ENCODE measurements around the gene KCNQ1OT1.
"Not testable (repeated sequence)": the region's sequence is repeated elsewhere in the genome, so short reads cannot be mapped to it uniquely, and the experiment has no call there.

Gene KCNQ1OT1

DNA sequence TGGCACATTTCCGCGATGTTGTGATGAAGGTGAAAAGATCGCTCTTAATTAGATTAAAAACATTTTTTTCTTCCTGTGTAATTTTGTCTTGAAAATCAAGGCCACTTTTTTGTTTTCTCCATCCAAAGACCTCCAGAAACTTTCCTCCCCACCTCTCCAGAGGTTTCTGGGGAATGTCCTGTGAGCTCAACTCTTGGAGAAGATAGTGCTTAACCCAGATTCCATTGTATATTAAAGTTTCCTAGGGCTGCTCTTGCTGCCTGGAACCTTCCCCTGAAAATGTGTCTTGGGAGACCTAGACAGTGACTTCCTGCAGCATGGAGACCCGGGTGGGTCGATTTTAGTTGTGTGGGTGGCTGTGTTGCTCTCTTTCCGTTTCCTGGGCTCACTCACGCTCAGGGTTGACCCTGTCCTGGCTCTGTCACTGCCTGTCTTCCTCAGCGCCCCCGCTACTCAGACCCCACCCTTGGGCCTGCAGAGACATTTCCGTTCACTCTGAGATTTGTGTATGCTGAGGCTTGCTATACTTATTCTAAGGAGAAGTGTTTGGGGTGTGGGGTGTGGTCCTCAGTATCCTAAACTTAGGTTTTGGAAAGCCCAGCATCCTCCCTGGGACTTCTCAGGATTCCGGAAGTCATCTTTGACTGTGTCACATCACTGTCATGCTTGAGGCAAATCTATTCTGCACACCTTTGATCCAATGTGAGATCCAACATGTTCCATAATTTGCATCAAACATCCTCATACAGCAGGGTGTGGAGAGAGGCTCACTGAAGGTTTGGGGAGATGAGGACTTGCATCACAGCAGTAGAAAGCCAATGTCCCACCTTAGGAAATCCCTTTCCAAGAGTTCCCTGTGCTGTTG is 47.2 kb downstream of the KCNQ1OT1 start:
- no peak for DNase-seq (ENCODE audit: low read depth in 2 of 2)

- no peak for DNase-seq (ENCODE audit: low read depth in 2 of 2)
Measured at GRCh38 chr11:2651826-2652271, 47.9 kb downstream of the KCNQ1OT1 start.

GRCh38 chr11:2651054-2651617 is 48.7 kb downstream of the KCNQ1OT1 start:
- no peak for DNase-seq (ENCODE audit: low read depth in 2 of 2)

DNA sequence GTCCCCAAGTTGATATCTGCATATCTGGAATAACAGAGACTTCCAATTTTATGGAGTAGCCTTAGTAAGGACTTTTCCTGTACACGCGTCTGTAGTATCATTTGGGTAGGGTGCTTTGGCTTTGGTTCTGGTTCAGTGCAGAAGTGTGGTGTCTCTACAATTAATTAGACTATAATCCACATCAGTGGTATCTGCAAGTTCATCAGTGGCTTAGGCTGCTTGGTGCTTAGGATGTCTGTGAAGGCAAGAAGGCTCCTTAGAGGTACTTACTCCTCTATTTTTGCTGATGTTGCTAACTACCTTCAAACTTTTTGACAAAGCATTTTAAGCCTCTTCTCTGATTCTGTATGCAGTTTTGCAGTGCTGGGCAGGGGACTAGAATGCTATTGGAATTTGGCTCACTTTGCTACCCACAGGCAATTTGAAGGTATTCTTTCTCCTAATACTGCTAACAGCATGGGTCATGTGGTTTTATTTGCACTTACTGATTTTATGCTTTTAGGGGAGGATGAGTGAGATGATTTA is 49.4 kb downstream of the KCNQ1OT1 start:
- DNase-seq (ENCODE audit: low read depth in 2 of 2), result no peak

- no peak for DNase-seq (ENCODE audit: low read depth in 2 of 2)
Measured at GRCh38 chr11:2649848-2650247, 49.9 kb downstream of the KCNQ1OT1 start.

DNA sequence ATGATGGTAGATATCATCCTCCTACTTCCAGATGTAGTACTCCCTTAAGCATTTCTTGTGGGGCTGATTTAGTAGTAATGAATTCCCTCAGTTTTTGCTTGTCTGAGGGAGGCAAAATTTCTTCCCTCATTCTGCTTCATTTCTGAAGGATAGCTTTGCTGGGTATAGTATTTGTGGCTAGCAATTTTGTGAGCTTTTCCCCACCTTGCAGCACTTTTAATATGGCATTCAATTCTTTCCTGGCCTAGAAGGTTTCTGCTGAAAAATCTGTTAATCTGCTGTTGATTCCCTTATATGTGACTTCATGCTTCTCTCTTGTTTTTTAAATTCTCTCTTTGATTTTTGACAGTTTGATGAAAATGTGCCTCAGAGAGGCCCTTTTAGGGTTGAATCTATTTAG is 50.4 kb downstream of the KCNQ1OT1 start:
- DNase-seq (ENCODE audit: low read depth in 2 of 2), result no peak

GRCh38 chr11:2647953-2648352 is 51.8 kb downstream of the KCNQ1OT1 start:
- no peak for DNase-seq (ENCODE audit: low read depth in 2 of 2)

- no peak for DNase-seq (ENCODE audit: low read depth in 2 of 2)
Measured at GRCh38 chr11:2647167-2647566, 52.6 kb downstream of the KCNQ1OT1 start.

DNA sequence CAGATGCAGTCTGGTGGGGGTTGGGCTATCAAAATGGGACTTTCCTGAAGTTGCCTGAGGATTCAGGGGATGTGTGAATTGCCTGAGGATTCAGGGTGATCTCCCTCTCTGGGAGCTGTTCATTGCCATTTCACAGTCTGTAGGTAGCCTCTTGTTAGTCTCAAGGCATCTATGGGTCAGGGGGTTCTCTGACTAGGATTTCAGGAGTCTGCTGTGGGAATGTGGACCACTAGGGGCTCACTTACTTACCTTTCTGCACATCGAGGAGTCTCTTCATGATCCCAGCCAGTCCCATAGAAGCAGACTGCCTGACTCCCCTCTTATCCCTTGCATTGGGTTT is 54.0 kb downstream of the KCNQ1OT1 start:
- DNase-seq (ENCODE audit: low read depth in 2 of 2), result no peak

DNA sequence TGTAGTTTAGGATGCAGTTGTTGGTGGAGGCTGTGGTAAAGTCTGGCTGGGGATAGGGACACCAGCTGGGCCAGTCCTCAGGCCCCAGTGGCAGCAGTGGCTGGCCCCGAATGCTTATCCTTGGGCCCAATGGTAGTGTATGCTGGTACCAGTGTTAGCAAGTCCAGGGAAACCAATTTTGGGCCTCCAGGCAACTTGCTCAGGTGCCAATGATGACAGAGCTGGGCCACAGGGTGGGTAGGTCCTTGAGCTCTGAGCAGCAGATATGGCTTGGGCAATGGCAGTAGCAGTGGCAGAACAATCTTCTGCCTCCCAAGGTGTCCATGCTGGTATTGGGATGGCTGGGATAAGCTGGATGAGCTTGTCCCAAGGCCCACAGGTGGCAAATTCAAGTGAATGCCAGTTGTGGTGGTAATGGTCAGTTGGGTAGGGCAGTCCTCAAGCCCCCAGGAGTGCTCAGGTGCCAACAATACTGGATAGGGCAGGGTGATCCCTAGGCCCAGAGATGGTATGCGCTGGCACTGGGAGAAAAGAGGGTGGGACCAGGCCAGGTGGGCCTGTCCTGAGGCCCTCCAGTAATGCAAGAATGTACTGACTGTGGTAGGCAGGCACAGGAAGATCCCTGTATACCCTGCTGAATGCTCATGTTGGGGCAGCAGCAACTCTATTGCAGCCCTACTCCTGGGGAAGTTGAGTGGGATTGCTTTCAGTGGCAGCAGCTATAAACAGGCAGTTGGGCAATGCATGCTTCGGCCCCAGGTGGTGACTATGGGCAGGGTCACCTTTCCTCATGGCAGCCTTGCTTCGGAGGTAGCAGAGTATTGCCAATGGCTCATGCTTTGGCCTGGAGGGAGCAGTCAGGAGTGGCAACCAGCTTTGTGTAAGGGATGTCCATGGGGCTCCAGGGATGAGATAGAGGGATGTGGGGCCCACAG is 54.7 kb downstream of the KCNQ1OT1 start:
- no peak for DNase-seq (ENCODE audit: low read depth in 2 of 2)

DNA sequence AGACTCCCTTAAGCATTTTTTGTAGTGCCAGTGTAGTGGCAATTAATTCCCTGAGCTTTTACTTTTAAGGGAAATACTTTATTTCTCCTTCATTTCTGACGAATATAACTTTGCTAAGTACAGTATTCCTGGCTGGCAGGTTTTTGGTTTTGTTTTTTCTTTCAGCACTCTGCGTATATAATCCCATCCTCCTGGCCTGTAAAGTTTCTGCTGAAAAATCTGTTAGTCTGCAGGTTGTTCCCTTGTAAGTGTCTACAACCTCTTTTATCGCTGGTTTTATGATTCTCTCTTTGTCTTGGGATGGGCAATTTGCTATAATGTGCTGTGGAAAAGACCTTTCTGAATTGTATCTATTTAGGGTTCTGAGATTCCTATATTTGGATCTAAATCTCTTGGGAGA is 56.0 kb downstream of the KCNQ1OT1 start:
- no peak for DNase-seq (ENCODE audit: low read depth in 2 of 2)

DNA sequence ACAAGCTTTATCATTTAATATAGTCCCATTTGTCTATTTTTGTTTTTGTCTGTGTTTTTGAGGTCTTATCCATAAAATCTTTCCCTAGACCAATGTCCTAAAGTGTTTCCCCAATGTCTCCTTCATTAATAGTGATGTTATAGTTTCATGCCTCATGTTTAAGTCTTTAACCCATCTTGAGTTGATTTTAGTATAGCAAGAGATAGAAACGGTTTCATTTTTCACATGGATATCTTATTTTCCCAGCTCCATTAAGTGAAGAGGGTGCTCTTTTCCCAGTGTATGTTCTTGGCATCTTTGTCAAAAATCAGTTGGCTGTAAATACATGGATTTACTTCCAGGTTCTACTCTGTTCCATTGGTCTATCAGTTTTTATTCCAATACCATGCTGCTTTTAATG is 58.2 kb downstream of the KCNQ1OT1 start:
- no peak for DNase-seq (ENCODE audit: low read depth in 2 of 2)

- DNase-seq (ENCODE audit: low read depth in 2 of 2), result not testable (repeated sequence)
Measured at GRCh38 chr11:2639763-2640162, 60.0 kb downstream of the KCNQ1OT1 start.

DNA sequence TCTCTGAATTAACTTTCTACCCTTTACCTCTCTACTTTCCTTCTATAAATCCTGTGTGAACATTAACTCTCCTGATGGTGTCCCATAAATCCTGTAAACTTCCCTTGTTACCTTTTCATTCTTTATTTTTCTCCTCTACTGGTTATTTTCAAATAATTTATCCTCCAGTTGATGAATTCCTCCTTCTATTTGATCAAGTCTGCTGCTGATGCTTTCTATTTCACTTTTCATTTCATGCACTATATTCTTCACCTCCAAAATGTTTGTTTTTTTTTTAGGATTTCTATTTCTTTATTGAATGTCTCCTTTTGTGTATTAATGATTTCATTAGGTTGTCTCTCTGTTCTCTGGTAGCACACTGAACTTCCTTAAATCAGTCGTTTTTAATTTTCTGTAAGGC is 68.6 kb downstream of the KCNQ1OT1 start:
- DNase-seq (ENCODE audit: low read depth in 2 of 2), result no peak

DNA sequence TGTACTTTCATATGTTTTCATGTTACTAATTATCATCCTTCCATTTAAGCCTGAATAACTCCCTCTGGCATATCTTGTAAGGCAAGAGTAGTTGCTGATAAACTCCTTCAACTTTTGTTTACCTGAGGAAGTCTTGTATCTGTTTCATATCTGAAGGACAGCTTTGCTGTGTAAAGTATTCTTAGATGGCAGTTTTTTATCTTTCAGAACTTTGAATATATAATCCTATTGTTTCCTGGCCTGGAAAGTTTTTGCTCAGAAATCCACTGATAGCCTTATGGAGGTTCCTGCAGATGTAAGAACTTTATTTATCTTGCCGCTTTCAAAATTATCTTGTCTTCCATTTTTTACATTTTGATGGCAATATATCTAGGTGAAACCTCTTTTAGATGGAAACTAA is 69.1 kb downstream of the KCNQ1OT1 start:
- no peak for DNase-seq (ENCODE audit: low read depth in 2 of 2)

DNA sequence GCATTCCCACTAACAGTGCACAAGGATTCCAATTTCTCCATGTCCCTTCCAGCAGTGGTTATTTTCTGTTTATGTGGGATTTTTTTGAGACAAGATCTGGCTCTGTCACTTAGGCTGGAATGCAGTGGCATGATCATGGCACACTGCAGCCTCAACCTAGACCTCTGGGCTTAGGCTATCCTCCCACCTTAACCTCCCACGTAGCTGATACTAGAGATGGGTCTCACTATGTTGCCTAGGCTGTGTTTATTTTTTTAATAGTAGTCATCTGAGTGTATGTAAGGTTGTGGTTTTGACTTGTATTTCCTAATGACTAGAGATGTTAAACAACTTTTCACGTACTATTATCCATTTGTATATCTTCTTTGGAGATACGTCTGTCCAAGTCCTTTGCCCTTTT is 74.6 kb downstream of the KCNQ1OT1 start:
- DNase-seq (ENCODE audit: low read depth in 2 of 2), result no peak

DNA sequence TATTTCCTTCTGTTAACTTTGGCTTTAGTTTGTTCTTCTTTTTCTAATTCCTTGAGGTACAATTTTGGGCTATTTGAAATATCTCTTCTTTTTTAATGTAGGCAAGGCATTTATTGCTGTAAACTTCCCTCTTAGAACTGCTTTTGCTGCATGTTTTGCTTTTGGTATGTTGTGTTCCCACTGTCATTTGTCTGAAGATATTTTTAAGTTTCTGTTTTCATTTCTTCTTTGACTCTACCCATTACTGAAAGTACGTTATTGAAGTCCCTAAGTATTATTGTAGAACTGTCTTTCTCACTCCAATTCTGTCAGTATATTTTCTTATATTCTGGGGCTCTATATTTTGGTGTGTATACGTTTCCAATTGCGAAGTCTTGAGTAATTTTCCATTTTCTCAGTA is 77.9 kb downstream of the KCNQ1OT1 start:
- no peak for DNase-seq (ENCODE audit: low read depth in 2 of 2)

DNA sequence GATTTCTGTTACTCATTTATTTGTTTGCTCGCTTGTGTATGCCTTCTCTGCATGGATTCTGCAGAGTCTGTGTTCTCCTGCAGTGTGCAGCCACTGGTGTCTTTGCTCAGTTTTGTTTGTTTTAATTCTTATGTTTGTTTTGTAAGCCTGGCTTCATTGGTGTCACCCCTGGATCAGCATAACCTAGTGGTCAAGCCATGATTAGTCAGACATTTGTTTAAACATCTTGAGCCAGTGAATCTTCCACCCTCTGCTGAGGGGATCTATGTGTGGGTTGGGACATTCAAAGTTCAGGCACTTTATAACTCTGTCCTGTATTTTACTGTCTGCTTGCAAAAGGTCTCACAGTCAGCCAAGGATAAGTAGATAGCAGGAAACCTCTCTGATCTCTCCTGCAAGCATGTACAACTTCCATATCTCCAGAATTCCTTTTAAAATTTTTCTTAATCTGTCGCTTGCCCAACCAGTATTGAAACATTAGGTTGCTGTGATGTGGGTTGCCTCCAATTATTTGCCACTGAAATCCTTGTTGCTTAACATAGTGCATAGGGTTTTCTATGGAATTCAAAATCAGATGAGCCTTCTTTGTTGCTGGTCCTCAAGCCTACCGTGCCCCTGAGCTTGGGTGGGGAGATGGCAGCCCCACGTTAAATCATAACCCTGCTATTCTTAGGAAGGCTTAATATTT is 86.8 kb downstream of the KCNQ1OT1 start:
- DNase-seq (ENCODE audit: low read depth in 2 of 2), result no peak

DNA sequence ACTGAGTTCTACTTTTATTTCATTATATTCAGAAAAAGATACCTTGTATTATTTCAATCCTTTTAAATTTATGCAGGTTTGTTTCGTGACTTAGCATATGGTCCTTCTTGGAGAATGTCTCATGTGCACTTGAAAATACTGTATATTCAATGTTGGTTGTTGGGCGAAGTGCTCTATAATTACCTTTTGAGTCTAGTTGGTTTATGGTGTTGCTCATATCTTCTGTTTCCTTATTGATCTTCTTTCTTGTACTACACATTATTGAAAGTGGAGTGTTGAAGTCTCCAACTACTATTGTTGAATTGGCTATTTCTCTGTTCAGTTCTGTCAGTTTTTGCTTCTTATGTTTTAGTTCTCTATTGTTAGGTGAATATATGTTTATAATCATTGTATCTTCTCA is 90.4 kb downstream of the KCNQ1OT1 start:
- DNase-seq (ENCODE audit: low read depth in 2 of 2), result no peak

GRCh38 chr11:2599561-2600189 is 100.1 kb downstream of the KCNQ1OT1 start:
- DNase-seq (ENCODE audit: low read depth in 2 of 2), result no peak

- DNase-seq (ENCODE audit: low read depth in 2 of 2), result no peak
Measured at GRCh38 chr11:2595204-2595603, 104.6 kb downstream of the KCNQ1OT1 start.

Measured in stimulated activated CD8-positive, alpha-beta memory T cell treated with anti-CD3 and anti-CD28 coated beads, Interleukin-7, amount 100 ng/mL, for 1 hour (primary cell).